ENCODE results near the gene NMT1. TPM values are rescaled to one million over a fixed set of nuclear protein-coding genes. Genes with fewer than 3 reads are reported as not detected.

The NMT1 gene
- total and polyA plus RNA-seq, 2 of the 13 experiments (the other 11 are each of a cell fraction or from before 2014, with no cell fraction given) = 75.7 to 142 TPM

GRCh38 chr17:45048795-45049563, 12.1 kb upstream of the NMT1 start (continued):
- peak; percentile 25; the same call in 1 of the 2 replicates for TF ChIP-seq ZNF770 (CRISPR knock-in tag; IDR thresholded peaks at IDR 0.05)
- no peak for TF ChIP-seq ATF1 (CRISPR knock-in tag; IDR thresholded peaks at IDR 0.05)
- no peak for TF ChIP-seq HNRNPK (IDR thresholded peaks at IDR 0.05; ENCODE audit: low read depth, low read length, poor library complexity, severe bottlenecking)
- no peak for TF ChIP-seq ZNF282 (IDR thresholded peaks at IDR 0.05; ENCODE audit: partially characterized antibody)
- TF ChIP-seq ZBTB21 (CRISPR knock-in tag; IDR thresholded peaks at IDR 0.05) = no peak
- TF ChIP-seq MAFG (CRISPR knock-in tag; IDR thresholded peaks at IDR 0.05) = no peak
- 0 out of 2 replicates have a peak, but pooled peaks have one; percentile 15 for TF ChIP-seq CERS6 (CRISPR knock-in tag; IDR thresholded peaks at IDR 0.05)
- TF ChIP-seq TCF7L2 (IDR thresholded peaks at IDR 0.05; ENCODE audit: low read depth, low read length) = no peak
- TF ChIP-seq ZNF746 (CRISPR knock-in tag; IDR thresholded peaks at IDR 0.05) = 0 out of 2 replicates have a peak, but pooled peaks have one; percentile 28
- TF ChIP-seq NFAT5 (CRISPR knock-in tag; IDR thresholded peaks at IDR 0.05) = no peak
- no peak for TF ChIP-seq MIER2 (CRISPR knock-in tag; IDR thresholded peaks at IDR 0.05)
- no peak for TF ChIP-seq ZBTB8A (CRISPR knock-in tag; IDR thresholded peaks at IDR 0.05; ENCODE audit: borderline replicate concordance, low read depth)
- peak; percentile 98 for TF ChIP-seq ZNF121 (CRISPR knock-in tag; IDR thresholded peaks at IDR 0.05)
- no peak for TF ChIP-seq ZFAT (CRISPR knock-in tag; conservative IDR thresholded peaks at IDR 0.05)
- no peak for TF ChIP-seq MEF2D (CRISPR knock-in tag; IDR thresholded peaks at IDR 0.05)
- TF ChIP-seq ZMYM3 (CRISPR knock-in tag; IDR thresholded peaks at IDR 0.05) = peak; percentile 71; the same call in 1 of the 2 replicates
- TF ChIP-seq ZNF12 (CRISPR knock-in tag; IDR thresholded peaks at IDR 0.05) = no peak
- no peak for TF ChIP-seq ATF5 (CRISPR knock-in tag; IDR thresholded peaks at IDR 0.05; ENCODE audit: low read depth)

All from HepG2 (cell line).